HEK293 (cell line): ENCODE results near the gene SF3B6.

Experiments used
- CTCF ChIA-PET: fragments of 350-600 bp; formaldehyde crosslinking; extraction: SDS; loops from one replicate; lab custom pipeline; 2021; ENCODE audit warnings: antibody characterized with exemption; lab: Yijun Ruan, JAX
- POLR2A ChIA-PET: fragments of 300-600 bp; formaldehyde crosslinking; extraction: SDS; loops from one replicate; lab custom pipeline; 2020; ENCODE audit warnings: antibody characterized with exemption, inconsistent platforms; lab: Yijun Ruan, JAX
- H3K27ac ChIP-seq: fragments of 200-500 bp; sonication (Bioruptor generic); 2 replicates; pipeline ENCODE4 v1.5.1; 2014; ENCODE audit warnings: low read depth, low read length, control low read depth, inconsistent platforms; ENCODE audit errors: extremely low read depth
- H3K36me3 ChIP-seq, 2 experiments: fragments of 200-500 bp in 1 of 2; sonication (Bioruptor generic) in 1 of 2; 1 replicate in 1 of 2; 2 replicates in 1 of 2; pipeline ENCODE4 v1.5.1; 2014 to 2017; ENCODE audit warnings: inconsistent platforms in 2 of 2, low read length in 2 of 2; ENCODE audit not compliant: control insufficient read depth in 2 of 2, insufficient read depth in 1 of 2
- H3K4me1 ChIP-seq: fragments of 200-500 bp; sonication (Bioruptor generic); 2 replicates; pipeline ENCODE4 v1.5.1; 2014; ENCODE audit warnings: mild to moderate bottlenecking, low read length, inconsistent platforms; ENCODE audit not compliant: control insufficient read depth, insufficient read depth
- H3K4me3 ChIP-seq: 2 replicates; pipeline ENCODE4 v1.5.1; 2011; ENCODE audit warnings: low read depth, mild to moderate bottlenecking, control low read depth, low read length, moderate library complexity
- H3K9me3 ChIP-seq: fragments of 200-500 bp; sonication (Bioruptor generic); 2 replicates; pipeline ENCODE4 v1.5.1; 2014; ENCODE audit warnings: low read depth, low read length, inconsistent platforms; ENCODE audit not compliant: control insufficient read depth, insufficient read depth
- EGR2 ChIP-seq: fragments of 450-650 bp; formaldehyde crosslinking; IDR thresholded peaks from 2 replicates; pipeline ENCODE4 v1.5.1; 2016; ENCODE audit warnings: low read depth, missing biosample characterization, missing genetic modification characterization
- RBAK ChIP-seq: fragments of 450-650 bp; formaldehyde crosslinking; IDR thresholded peaks from 2 replicates; pipeline ENCODE4 v1.5.1; 2016; ENCODE audit warnings: missing biosample characterization, missing genetic modification characterization
- SP3 ChIP-seq: fragments of 450-650 bp; formaldehyde crosslinking; IDR thresholded peaks from 2 replicates; pipeline ENCODE4 v1.5.1; 2016; ENCODE audit warnings: missing biosample characterization, missing genetic modification characterization
- TRIM28 ChIP-seq: IDR thresholded peaks from 2 replicates; pipeline ENCODE4 v1.6.1; 2011; ENCODE audit warnings: low read length, control low read depth, borderline replicate concordance
- ZBTB17 ChIP-seq: fragments of 450-650 bp; formaldehyde crosslinking; IDR thresholded peaks from 2 replicates; pipeline ENCODE4 v1.5.1; 2016; ENCODE audit warnings: missing biosample characterization, missing genetic modification characterization
- ZEB2 ChIP-seq: fragments of 450-650 bp; formaldehyde crosslinking; IDR thresholded peaks from 2 replicates; pipeline ENCODE4 v1.5.1; 2016; ENCODE audit warnings: missing biosample characterization, missing genetic modification characterization
- ZNF211 ChIP-seq: fragments of 450-650 bp; formaldehyde crosslinking; IDR thresholded peaks from 2 replicates; pipeline ENCODE4 v1.5.1; 2016; ENCODE audit warnings: low read depth, missing biosample characterization, missing genetic modification characterization
- ZNF248 ChIP-seq: fragments of 450-650 bp; formaldehyde crosslinking; IDR thresholded peaks from 2 replicates; pipeline ENCODE4 v1.5.1; 2017; ENCODE audit warnings: missing biosample characterization, missing genetic modification characterization
- ZNF311 ChIP-seq: fragments of 450-650 bp; formaldehyde crosslinking; IDR thresholded peaks from 2 replicates; pipeline ENCODE4 v1.5.1; 2017; ENCODE audit warnings: missing biosample characterization, missing genetic modification characterization, borderline replicate concordance
- ZNF354C ChIP-seq: fragments of 450-650 bp; formaldehyde crosslinking; IDR thresholded peaks from 2 replicates; pipeline ENCODE4 v1.5.1; 2016; ENCODE audit warnings: missing biosample characterization, missing genetic modification characterization, low read depth, borderline replicate concordance
- ZNF585B ChIP-seq: fragments of 450-650 bp; formaldehyde crosslinking; IDR thresholded peaks from 2 replicates; pipeline ENCODE4 v1.5.1; 2016; ENCODE audit warnings: missing biosample characterization, missing genetic modification characterization
- ZNF654 ChIP-seq: fragments of 450-650 bp; formaldehyde crosslinking; IDR thresholded peaks from 2 replicates; pipeline ENCODE4 v1.5.1; 2016; ENCODE audit warnings: low read depth, missing biosample characterization, missing genetic modification characterization
- ZNF660 ChIP-seq: fragments of 450-650 bp; IDR thresholded peaks from 2 replicates; pipeline ENCODE4 v1.5.1; 2018; ENCODE audit warnings: missing biosample characterization, mild to moderate bottlenecking, missing genetic modification characterization
- ZNF701 ChIP-seq: fragments of 450-650 bp; formaldehyde crosslinking; IDR thresholded peaks from 2 replicates; pipeline ENCODE4 v1.5.1; 2016; ENCODE audit warnings: missing biosample characterization, missing genetic modification characterization
- ZNF707 ChIP-seq: fragments of 450-650 bp; formaldehyde crosslinking; IDR thresholded peaks from 2 replicates; pipeline ENCODE4 v1.5.1; 2016; ENCODE audit warnings: missing biosample characterization, missing genetic modification characterization
- ZNF792 ChIP-seq: fragments of 450-650 bp; formaldehyde crosslinking; IDR thresholded peaks from 2 replicates; pipeline ENCODE4 v1.5.1; 2016; ENCODE audit warnings: missing biosample characterization, missing genetic modification characterization
- TF ChIP-seq, protein P1 (sequence below): fragments of 450-650 bp; formaldehyde crosslinking; IDR thresholded peaks from 2 replicates; pipeline ENCODE4 v1.5.1; 2017; ENCODE audit warnings: missing biosample characterization, missing genetic modification characterization
- TF ChIP-seq, protein P2 (sequence below): fragments of 450-650 bp; formaldehyde crosslinking; IDR thresholded peaks from 2 replicates; pipeline ENCODE4 v1.5.1; 2016; ENCODE audit warnings: missing biosample characterization, missing genetic modification characterization
- TF ChIP-seq, protein P3 (sequence below): fragments of 450-650 bp; formaldehyde crosslinking; IDR thresholded peaks from 2 replicates; pipeline ENCODE4 v1.5.1; 2016; ENCODE audit warnings: missing biosample characterization, missing genetic modification characterization
- TF ChIP-seq, protein P4 (sequence below): fragments of 450-650 bp; formaldehyde crosslinking; optimal IDR thresholded peaks from 2 replicates; pipeline ENCODE3; 2016; ENCODE audit warnings: missing biosample characterization, mild to moderate bottlenecking, missing genetic modification characterization

Gene SF3B6

DNA sequence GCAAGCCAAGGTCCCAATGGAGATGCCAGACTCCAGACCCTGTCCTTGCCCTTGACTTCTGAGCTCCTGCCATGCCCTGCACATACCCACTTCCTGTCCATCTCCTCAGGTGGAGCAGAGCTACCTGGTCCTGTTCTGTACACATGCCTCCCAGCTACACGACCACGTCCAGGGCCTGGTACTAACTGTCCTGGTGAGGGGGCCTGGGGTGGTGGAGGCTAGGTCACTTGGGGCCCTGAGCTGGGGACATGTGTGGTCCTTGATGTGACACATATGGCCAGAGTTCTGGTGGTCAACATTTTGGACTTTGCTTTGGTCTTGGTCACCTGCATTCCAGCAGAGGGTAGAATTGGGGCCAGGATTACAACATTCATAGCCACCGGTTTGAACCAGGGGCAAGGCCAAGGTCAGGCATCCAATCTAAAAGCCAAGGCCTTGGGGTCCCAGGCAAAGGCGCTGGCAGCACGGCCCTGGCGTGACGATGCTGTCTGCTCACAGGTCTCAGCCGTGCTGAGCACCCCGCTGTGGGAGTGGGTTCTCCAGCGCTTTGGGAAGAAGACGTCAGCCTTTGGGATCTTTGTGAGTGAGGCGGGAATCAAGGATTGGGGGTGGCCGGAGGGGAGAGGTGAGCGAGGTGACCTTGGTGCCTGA lies 53.7 kb downstream of the SF3B6 start:
- ChIA-PET POLR2A (interaction anchor here (0.6 to 1.6 kb wide), 3 partner anchors 25 to 96 kb away, joined by 3 to 5 read pairs (median 5); partner anchors contain the start of genes ATAD2B and WDCP), CTCF (interaction anchor here (0.7 to 1.2 kb wide), 4 partner anchors 14 to 85 kb away, joined by 3 read pairs; partner anchors contain the start of gene SF3B6)
- H3K4me1 ChIP-seq = no peaks in the 10 kb centered on the region
- no peak overlapping the region for H3K27ac ChIP-seq
- H3K9me3 ChIP-seq = no peaks in the 10 kb centered on the region
- H3K4me3 ChIP-seq = no peak overlapping the region
- TF ChIP-seq RBAK (tag by site-specific recombination) (no peak), ZNF707 (no peak), ZNF211 (tag by site-specific recombination) (no peak), EGR2 (tag by site-specific recombination) (no peak), ZNF660 (tag by site-specific recombination) (no peak), ZNF585B (tag by site-specific recombination) (no peak), TRIM28 (no peak), ZNF311 (tag by site-specific recombination) (no peak), ZNF248 (tag by site-specific recombination) (no peak), ZNF701 (tag by site-specific recombination) (no peak)
- TF ChIP-seq, protein P1, sequence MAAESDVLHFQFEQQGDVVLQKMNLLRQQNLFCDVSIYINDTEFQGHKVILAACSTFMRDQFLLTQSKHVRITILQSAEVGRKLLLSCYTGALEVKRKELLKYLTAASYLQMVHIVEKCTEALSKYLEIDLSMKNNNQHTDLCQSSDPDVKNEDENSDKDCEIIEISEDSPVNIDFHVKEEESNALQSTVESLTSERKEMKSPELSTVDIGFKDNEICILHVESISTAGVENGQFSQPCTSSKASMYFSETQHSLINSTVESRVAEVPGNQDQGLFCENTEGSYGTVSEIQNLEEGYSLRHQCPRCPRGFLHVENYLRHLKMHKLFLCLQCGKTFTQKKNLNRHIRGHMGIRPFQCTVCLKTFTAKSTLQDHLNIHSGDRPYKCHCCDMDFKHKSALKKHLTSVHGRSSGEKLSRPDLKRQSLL = no peak
- TF ChIP-seq, protein P2, sequence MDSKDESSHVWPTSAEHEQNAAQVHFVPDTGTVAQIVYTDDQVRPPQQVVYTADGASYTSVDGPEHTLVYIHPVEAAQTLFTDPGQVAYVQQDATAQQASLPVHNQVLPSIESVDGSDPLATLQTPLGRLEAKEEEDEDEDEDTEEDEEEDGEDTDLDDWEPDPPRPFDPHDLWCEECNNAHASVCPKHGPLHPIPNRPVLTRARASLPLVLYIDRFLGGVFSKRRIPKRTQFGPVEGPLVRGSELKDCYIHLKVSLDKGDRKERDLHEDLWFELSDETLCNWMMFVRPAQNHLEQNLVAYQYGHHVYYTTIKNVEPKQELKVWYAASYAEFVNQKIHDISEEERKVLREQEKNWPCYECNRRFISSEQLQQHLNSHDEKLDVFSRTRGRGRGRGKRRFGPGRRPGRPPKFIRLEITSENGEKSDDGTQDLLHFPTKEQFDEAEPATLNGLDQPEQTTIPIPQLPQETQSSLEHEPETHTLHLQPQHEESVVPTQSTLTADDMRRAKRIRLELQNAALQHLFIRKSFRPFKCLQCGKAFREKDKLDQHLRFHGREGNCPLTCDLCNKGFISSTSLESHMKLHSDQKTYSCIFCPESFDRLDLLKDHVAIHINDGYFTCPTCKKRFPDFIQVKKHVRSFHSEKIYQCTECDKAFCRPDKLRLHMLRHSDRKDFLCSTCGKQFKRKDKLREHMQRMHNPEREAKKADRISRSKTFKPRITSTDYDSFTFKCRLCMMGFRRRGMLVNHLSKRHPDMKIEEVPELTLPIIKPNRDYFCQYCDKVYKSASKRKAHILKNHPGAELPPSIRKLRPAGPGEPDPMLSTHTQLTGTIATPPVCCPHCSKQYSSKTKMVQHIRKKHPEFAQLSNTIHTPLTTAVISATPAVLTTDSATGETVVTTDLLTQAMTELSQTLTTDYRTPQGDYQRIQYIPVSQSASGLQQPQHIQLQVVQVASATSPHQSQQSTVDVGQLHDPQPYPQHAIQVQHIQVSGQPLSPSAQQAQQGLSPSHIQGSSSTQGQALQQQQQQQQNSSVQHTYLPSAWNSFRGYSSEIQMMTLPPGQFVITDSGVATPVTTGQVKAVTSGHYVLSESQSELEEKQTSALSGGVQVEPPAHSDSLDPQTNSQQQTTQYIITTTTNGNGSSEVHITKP (tag by site-specific recombination) = no peak
- peaks cover 0 to 33% of the 10 kb centered on the region in 2 experiments; a peak in 2 of 3 replicates for H3K36me3 ChIP-seq

DNA sequence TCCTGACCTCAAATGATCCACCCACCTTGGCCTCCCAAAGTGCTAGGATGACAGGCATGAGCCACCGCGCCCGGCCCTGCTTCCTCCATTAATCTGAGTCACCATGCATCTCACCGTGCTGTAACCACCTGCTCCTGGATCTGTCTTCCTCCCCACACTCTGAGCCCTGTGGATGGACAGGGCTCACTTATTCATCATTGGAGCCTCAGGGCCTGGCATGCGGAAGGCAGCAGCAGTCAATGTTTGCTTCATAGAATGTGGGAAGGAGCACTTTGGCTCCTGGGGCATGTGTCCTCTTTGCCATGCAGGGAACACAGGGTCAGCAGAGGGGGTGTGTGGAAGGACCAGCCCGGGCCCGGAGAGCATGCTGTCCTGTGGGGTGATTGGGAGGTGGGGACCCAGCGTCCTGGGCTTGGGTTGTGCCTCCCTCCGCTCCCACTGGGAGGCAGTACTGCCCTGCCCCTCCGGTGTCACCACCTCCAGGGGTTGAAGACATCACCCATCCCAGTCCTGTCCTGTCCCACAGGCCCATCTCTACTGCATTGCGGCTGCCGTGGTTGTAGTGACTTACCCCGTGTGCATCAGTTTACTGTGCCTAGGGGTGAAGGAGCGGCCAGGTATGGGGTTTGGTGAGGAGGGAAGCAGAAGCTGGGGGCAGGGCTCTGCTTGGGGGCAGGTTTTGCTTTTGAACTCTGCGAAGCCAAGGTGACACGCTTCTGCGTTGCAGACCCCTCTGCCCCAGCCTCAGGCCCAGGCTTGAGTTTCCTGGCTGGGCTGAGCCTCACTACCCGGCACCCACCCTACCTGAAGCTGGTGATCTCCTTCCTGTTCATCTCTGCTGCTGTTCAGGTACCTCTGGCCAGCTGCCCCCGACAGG lies 54.8 kb downstream of the SF3B6 start:
- TF ChIP-seq, protein P3, sequence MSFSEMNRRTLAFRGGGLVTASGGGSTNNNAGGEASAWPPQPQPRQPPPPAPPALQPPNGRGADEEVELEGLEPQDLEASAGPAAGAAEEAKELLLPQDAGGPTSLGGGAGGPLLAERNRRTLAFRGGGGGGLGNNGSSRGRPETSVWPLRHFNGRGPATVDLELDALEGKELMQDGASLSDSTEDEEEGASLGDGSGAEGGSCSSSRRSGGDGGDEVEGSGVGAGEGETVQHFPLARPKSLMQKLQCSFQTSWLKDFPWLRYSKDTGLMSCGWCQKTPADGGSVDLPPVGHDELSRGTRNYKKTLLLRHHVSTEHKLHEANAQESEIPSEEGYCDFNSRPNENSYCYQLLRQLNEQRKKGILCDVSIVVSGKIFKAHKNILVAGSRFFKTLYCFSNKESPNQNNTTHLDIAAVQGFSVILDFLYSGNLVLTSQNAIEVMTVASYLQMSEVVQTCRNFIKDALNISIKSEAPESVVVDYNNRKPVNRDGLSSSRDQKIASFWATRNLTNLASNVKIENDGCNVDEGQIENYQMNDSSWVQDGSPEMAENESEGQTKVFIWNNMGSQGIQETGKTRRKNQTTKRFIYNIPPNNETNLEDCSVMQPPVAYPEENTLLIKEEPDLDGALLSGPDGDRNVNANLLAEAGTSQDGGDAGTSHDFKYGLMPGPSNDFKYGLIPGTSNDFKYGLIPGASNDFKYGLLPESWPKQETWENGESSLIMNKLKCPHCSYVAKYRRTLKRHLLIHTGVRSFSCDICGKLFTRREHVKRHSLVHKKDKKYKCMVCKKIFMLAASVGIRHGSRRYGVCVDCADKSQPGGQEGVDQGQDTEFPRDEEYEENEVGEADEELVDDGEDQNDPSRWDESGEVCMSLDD (tag by site-specific recombination) = no peak
- TF ChIP-seq ZNF792 (tag by site-specific recombination) (no peak), ZNF354C (tag by site-specific recombination) (no peak), ZEB2 (tag by site-specific recombination) (no peak), ZBTB17 (tag by site-specific recombination) (peak; percentile 41; the same call in 1 of the 2 replicates), SP3 (tag by site-specific recombination) (no peak), ZNF654 (tag by site-specific recombination) (0 out of 2 replicates have a peak, but pooled peaks have one; percentile 10)
- TF ChIP-seq, protein P4, sequence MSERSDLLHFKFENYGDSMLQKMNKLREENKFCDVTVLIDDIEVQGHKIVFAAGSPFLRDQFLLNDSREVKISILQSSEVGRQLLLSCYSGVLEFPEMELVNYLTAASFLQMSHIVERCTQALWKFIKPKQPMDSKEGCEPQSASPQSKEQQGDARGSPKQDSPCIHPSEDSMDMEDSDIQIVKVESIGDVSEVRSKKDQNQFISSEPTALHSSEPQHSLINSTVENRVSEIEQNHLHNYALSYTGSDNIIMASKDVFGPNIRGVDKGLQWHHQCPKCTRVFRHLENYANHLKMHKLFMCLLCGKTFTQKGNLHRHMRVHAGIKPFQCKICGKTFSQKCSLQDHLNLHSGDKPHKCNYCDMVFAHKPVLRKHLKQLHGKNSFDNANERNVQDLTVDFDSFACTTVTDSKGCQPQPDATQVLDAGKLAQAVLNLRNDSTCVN (tag by site-specific recombination) = no peak
- TF ChIP-seq, protein P1 = no peak
- peaks cover 0 to 28% of the 10 kb centered on the region in 2 experiments; a peak in 2 of 3 replicates for H3K36me3 ChIP-seq
- H3K4me1 ChIP-seq = no peaks in the 10 kb centered on the region
- H3K4me3 ChIP-seq = no peak overlapping the region
- CTCF ChIA-PET = interaction anchor here (0.6 to 1.2 kb wide), 7 partner anchors 9 to 86 kb away, joined by 3 to 5 read pairs (median 3); partner anchors contain the start of genes SF3B6 and TP53I3
- H3K9me3 ChIP-seq = no peaks in the 10 kb centered on the region
- POLR2A ChIA-PET = interaction anchor here (0.5 to 1.6 kb wide), 2 partner anchors 26 to 355 kb away, joined by 5 to 7 read pairs; partner anchors contain the start of gene WDCP
- H3K27ac ChIP-seq = no peak overlapping the region
